ENCODE measurements around the gene MAD1L1. TPM values are rescaled to one million over a fixed set of nuclear protein-coding genes. Genes with fewer than 3 reads are reported as not detected.
A peak's percentile ranks its signal among the peaks of the same experiment; 100 is the strongest.

The MAD1L1 gene
- total and polyA plus RNA-seq, 4 donors, result 43.0 to 54.9 (median 49.9) TPM

DNA sequence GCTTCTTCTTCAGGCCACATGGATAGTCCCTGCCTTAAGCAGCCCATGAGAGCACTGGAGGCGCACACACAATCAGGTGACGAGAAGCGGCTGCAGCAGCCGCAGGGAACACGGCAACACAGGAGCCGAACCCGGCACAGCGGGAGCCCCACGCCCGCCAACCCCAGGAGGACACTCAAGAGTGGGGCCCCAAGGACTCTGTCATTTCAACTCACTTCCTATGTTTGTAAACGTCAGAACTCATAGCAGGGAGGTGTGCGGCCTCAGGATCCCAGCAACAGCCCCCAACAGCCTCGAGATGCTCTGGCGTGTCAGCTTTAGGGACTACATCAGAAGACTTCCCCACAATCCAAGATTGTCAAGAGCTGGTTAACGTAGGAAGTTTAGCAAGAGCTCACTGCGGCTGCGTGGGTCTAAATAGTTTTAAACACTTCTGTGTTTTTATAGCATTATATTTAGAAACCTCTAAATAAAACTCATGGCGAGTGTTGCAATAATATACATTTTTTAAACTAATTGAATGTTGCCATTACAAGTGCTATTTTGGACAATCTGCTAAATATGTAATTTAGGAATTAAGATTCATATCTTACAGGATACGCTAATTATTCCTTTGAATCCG lies 123.4 kb downstream of the MAD1L1 start:
- ATAC-seq (ENCODE audit: insufficient read depth, low FRiP score) (no peak), DNase-seq (no peak)
- no peak overlapping the region for H3K27ac ChIP-seq (ENCODE audit: low read depth in 1 of 2, low read length in 1 of 2)
- peak overlapping the region in 1 of 2 donors; percentile 52 for H3K9ac ChIP-seq (ENCODE audit: insufficient read depth in 1 of 2, low read length in 2 of 2)
- H3K4me1 ChIP-seq (ENCODE audit: control insufficient read depth in 5 of 5, insufficient read depth in 5 of 5, low read length in 5 of 5), result peaks cover 0 to 59% (median 15%) of the 10 kb centered on the region in 5 donors
- no peaks in the 10 kb centered on the region for H3K9me3 ChIP-seq (ENCODE audit: control insufficient read depth in 4 of 4, insufficient read depth in 3 of 4, low read length in 3 of 4)
- TF ChIP-seq, protein P1, sequence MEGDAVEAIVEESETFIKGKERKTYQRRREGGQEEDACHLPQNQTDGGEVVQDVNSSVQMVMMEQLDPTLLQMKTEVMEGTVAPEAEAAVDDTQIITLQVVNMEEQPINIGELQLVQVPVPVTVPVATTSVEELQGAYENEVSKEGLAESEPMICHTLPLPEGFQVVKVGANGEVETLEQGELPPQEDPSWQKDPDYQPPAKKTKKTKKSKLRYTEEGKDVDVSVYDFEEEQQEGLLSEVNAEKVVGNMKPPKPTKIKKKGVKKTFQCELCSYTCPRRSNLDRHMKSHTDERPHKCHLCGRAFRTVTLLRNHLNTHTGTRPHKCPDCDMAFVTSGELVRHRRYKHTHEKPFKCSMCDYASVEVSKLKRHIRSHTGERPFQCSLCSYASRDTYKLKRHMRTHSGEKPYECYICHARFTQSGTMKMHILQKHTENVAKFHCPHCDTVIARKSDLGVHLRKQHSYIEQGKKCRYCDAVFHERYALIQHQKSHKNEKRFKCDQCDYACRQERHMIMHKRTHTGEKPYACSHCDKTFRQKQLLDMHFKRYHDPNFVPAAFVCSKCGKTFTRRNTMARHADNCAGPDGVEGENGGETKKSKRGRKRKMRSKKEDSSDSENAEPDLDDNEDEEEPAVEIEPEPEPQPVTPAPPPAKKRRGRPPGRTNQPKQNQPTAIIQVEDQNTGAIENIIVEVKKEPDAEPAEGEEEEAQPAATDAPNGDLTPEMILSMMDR (IDR thresholded peaks at IDR 0.05; ENCODE audit: control extremely low read depth, extremely low read depth), result no peak
- WGBS, 2 donors, result 72 to 83% methylated on average over 20 of the region's 20 CpGs
- H3K36me3 ChIP-seq (ENCODE audit: control insufficient read depth in 4 of 4, insufficient read depth in 4 of 4, low read length in 4 of 4), result peaks cover 0 to 2% (median 0%) of the 10 kb centered on the region in 4 donors
- H3K4me3 ChIP-seq, result no peak overlapping the region
- H3K27me3 ChIP-seq (ENCODE audit: control insufficient read depth in 3 of 3, insufficient read depth in 3 of 3, low read length in 2 of 3), result no peaks in the 10 kb centered on the region

DNA sequence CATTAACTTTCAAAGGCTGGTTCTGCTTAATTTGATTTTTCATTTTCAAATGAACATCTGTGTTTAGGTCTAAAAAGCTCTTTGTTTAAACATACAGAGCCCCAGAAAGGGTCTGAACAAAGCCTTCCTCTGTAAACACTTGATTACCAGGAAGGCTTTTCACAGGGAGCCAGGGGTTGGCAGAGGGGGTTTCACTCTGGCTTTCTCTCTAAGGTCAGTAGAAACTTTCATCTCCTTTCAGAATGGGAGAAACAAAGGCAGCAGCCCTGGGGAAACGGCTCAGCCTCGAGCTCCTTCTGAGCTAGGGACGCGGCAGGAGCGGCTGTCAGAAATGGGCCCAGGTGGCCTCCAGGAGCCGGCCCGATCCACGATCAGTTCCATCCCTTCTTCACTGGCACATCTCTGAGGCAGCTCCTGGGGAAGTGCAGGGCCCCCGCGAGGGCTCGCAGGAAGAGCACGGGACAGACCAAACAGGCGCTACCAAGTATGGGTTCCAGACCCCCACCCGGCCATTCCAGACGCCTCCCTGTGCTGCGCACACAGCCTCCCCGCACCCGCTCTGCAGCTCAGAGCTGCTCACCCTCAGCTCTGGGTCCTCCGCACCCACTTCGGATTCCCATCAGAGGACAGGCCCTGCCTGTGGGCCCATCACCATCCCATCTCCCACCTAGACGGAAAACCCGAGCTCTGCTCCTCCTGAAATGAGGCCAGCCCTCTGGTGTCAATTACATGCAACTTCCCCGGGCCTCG lies 124.1 kb downstream of the MAD1L1 start:
- DNase-seq, result peak in 2 of 3 donors; percentile 34 to 55
- ATAC-seq (ENCODE audit: insufficient read depth, low FRiP score), result no peak
- Histone ChIP-seq H3K36me3 (ENCODE audit: control insufficient read depth in 4 of 4, insufficient read depth in 4 of 4, low read length in 4 of 4) (no peaks in the 10 kb centered on the region), H3K27ac (ENCODE audit: low read depth in 1 of 2, low read length in 1 of 2) (no peak overlapping the region), H3K4me3 (no peak overlapping the region), H3K9ac (ENCODE audit: insufficient read depth in 1 of 2, low read length in 2 of 2) (no peak overlapping the region), H3K27me3 (ENCODE audit: control insufficient read depth in 3 of 3, insufficient read depth in 3 of 3, low read length in 2 of 3) (no peaks in the 10 kb centered on the region), H3K9me3 (ENCODE audit: control insufficient read depth in 4 of 4, insufficient read depth in 3 of 4, low read length in 3 of 4) (no peaks in the 10 kb centered on the region), H3K4me1 (ENCODE audit: control insufficient read depth in 5 of 5, insufficient read depth in 5 of 5, low read length in 5 of 5) (peaks cover 0 to 66% (median 17%) of the 10 kb centered on the region in 5 donors)
- TF ChIP-seq, protein P1 (IDR thresholded peaks at IDR 0.05; ENCODE audit: control extremely low read depth, extremely low read depth), result no peak
- WGBS, 2 donors, result 91 to 93% methylated on average over 24 of the region's 24 CpGs

DNA sequence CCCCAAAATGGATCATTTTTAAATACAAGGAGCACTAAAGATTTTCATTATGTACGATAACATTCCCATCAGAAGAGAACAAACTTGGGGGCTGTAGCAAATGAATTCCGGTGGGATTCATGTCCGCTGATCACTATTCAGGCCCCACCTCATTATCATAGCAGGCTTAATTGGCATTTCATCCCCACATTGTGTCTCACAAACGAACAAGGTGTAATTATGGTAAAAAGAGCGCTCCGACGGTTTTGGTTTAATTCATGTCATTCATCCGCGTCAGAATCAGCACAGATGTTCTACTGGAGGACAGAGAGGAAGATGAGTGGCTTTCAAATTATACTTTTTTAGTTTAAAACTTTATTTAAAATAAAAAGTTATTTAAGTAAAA lies 124.7 kb downstream of the MAD1L1 start:
- Histone ChIP-seq H3K36me3 (ENCODE audit: control insufficient read depth in 4 of 4, insufficient read depth in 4 of 4, low read length in 4 of 4) (no peaks in the 10 kb centered on the region), H3K9ac (ENCODE audit: insufficient read depth in 1 of 2, low read length in 2 of 2) (no peak overlapping the region), H3K27ac (ENCODE audit: low read depth in 1 of 2, low read length in 1 of 2) (no peak overlapping the region), H3K27me3 (ENCODE audit: control insufficient read depth in 3 of 3, insufficient read depth in 3 of 3, low read length in 2 of 3) (no peaks in the 10 kb centered on the region), H3K9me3 (ENCODE audit: control insufficient read depth in 4 of 4, insufficient read depth in 3 of 4, low read length in 3 of 4) (no peaks in the 10 kb centered on the region), H3K4me3 (no peak overlapping the region), H3K4me1 (ENCODE audit: control insufficient read depth in 5 of 5, insufficient read depth in 5 of 5, low read length in 5 of 5) (peaks cover 0 to 72% (median 19%) of the 10 kb centered on the region in 5 donors)
- TF ChIP-seq, protein P1 (IDR thresholded peaks at IDR 0.05; ENCODE audit: control extremely low read depth, extremely low read depth), result no peak
- DNase-seq (no peak), ATAC-seq (ENCODE audit: insufficient read depth, low FRiP score) (no peak)
- 94 to 95% methylated on average over 9 of the region's 9 CpGs for WGBS, 2 donors
